K562 (cell line): ENCODE measurements around the gene UBE2L5. TPM values are rescaled to one million over a fixed set of nuclear protein-coding genes. Genes with fewer than 3 reads are reported as not detected.

Experiments used
- MLX ChIP-seq, 2 experiments: fragments of 450-650 bp in 1 of 2; sonication (generic) in 1 of 2; formaldehyde crosslinking; conservative IDR thresholded peaks; 2 replicates each; pipeline versions ENCODE4 v1.4.0 to v1.8.1; 2020 to 2022; ENCODE audit warnings: mild to moderate bottlenecking in 1 of 2, missing genetic modification reagents in 1 of 2
- ZFP36 ChIP-seq: fragments of 150-350 bp; IDR thresholded peaks from 2 replicates; pipeline ENCODE4 v1.6.1; 2018; ENCODE audit warnings: low read length, low read depth; ENCODE audit not compliant: partially characterized antibody
- ZNF318 ChIP-seq, 2 experiments: fragments of 450-650 bp; IDR thresholded peaks; 2 replicates each; pipeline ENCODE4 v1.6.1; 2016; ENCODE audit warnings: mild to moderate bottlenecking in 2 of 2, borderline replicate concordance in 1 of 2, low read depth in 1 of 2, moderate library complexity in 1 of 2
- polyA plus RNA-seq, 8 experiments: library from polyadenylated mRNA; depleted of rRNA in 4 of 8; stranded (reverse) in 5 of 8; unstranded in 3 of 8; fragments of >200 nt; fragmentation: Nextera tagmentation in 2 of 8; fragmentation: Illumina TruSeq in 1 of 8; extraction: Ambion mirVana in 2 of 8; extraction: Trizol in 1 of 8; gene quantifications; 2 replicates each; pipeline versions ENCODE4 v1.2.1 to v1.2.3, GENCODE V29; 2011 to 2014; ENCODE audit warnings: inconsistent platforms in 1 of 8, missing spikeins in 1 of 8
- total RNA-seq, 7 experiments: library from RNA; depleted of rRNA in 6 of 7; stranded (reverse); fragments of >200 nt in 6 of 7; fragmentation: Illumina TruSeq in 2 of 7; extraction: Trizol in 2 of 7; gene quantifications; 2 replicates each; pipeline versions ENCODE4 v1.2.1 to v1.2.3, GENCODE V29; 2011 to 2021; ENCODE audit warnings: low replicate concordance in 1 of 7

UBE2L5 gene
- total and polyA plus RNA-seq, 9 of the 15 experiments (the other 6 are each of a cell fraction or from before 2014, with no cell fraction given) = 0.22 to 1.5 (median 0.86) TPM; not detected in 6

GRCh38 chr13:30443957-30444404 lies 21.7 kb downstream of the UBE2L5 start (continued):
- TF ChIP-seq ZNF318 (IDR thresholded peaks at IDR 0.05; ENCODE audit: borderline replicate concordance in 1 of 2, low read depth in 1 of 2) (no peak), ZFP36 (no peak), MLX (CRISPR knock-in tag; conservative IDR thresholded peaks at IDR 0.05) (no peak)
